Ureter (tissue), 1 donor: ENCODE results near the gene TBC1D3E. TPM values are rescaled to one million over a fixed set of nuclear protein-coding genes. Genes with fewer than 3 reads are reported as not detected.
"Not testable (repeated sequence)": the region's sequence is repeated elsewhere in the genome, so short reads cannot be mapped to it uniquely, and the experiment has no call there.

Experiments used
- DNase-seq: peaks from one replicate; pipeline ENCODE4 v3.0.0-alpha.2; 2020; ENCODE audit warnings: low spot score
- total RNA-seq: library from RNA; stranded (reverse); gene quantifications from one replicate; pipeline ENCODE4 v1.2.4, GENCODE V29; 2023
- donor health status: DM: yes; HTN: yes; CAD: no.

TBC1D3E gene
- total RNA-seq = not detected

DNA sequence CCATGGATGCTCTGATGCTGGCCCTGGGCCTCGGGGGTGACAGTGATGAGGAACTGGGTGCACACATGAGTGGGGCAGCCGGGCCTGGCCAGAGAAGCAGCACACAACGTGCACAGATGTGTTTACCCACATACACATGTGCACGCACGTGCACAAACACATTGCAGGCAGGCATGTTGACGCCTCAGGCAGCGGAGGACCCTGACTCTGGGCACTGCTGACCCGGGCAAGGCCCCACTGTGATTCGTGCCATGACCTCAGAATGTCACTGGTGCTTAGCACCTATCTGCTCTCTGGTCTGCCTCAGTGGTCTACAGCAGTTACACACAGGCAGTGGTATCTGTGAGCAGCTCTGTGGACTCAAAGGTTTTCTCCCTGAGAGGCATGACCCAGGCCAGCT lies at the start of gene TBC1D3E:
TSS of gene TBC1D3E (plus strand) at position 301 of the 400 bp plus-strand sequence. CDS start 1,545 bp downstream, outside the sequence.
- DNase-seq = not testable (repeated sequence)

GRCh38 chr17:38087344-38087743 lies 40.4 kb upstream of the TBC1D3E start:
- not testable (repeated sequence) for DNase-seq

- not testable (repeated sequence) for DNase-seq
Observed at GRCh38 chr17:38088120-38088519, 39.6 kb upstream of the TBC1D3E start.

GRCh38 chr17:38094059-38094694 lies 33.6 kb upstream of the TBC1D3E start:
- not testable (repeated sequence) for DNase-seq

GRCh38 chr17:38099262-38099661 lies 28.5 kb upstream of the TBC1D3E start:
- DNase-seq = not testable (repeated sequence)

DNA sequence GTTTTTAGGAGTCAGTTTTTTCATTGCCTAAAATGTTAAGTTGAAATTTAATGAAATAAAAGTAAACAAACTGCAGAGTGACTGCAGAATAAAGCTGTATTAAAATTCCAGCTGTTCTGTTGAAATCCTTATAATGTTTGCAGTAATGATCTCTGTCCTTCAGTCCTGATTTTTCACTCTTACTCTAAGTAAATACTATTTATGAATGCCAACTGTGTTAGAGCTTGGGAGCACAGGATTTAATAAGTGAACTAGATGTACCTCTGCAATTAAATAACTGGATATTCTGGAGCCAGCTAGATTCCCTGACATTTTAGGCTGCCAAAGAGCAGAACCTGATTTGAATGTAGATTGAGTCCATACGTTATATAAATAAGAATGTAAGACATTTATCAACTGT lies 7.9 kb upstream of the TBC1D3E start:
- DNase-seq = not testable (repeated sequence)

DNA sequence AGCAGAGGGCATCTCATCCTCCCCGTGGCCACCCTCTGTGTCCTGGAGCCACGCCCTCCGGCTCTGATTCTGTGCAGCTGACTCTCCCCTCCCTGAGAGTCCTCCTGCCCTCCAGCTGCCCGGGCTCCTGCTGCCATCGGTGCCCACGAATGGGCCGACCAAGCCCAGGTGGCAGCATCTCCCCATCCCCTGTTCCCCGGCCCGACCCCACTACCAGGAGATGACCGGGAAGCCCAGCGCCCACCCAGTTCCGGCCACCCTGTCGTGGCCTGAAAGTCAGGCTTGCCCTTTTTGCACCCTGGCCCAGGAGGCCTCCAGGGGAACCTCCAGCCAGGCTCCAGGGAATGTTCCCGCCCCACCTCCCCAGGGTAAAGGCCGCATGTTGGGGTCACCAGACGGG lies 7.1 kb downstream of the TBC1D3E start:
- not testable (repeated sequence) for DNase-seq

Other genes with a start within 250 kb of the TBC1D3E start
- not detected for gene TBC1D3K, start 203.5 kb upstream of the TBC1D3E start, total RNA-seq
- 30.4 TPM for gene TBC1D3L, start 138.9 kb upstream of the TBC1D3E start, total RNA-seq
- gene TBC1D3D, start 124.0 kb upstream of the TBC1D3E start, total RNA-seq = 4.0 TPM
- not detected for gene TBC1D3C, start 59.3 kb upstream of the TBC1D3E start, total RNA-seq
- not detected for gene TBC1D3, start 64.6 kb downstream of the TBC1D3E start, total RNA-seq
- 31.1 TPM for gene MRPL45, start 169.2 kb downstream of the TBC1D3E start, total RNA-seq
- gene GPR179, start 216.0 kb downstream of the TBC1D3E start, total RNA-seq = 0.05 TPM
- 25.6 TPM for gene SOCS7, start 223.9 kb downstream of the TBC1D3E start, total RNA-seq